IMR-90 (cell line): ENCODE results near the gene RDH11. TPM values are rescaled to one million over a fixed set of nuclear protein-coding genes. Genes with fewer than 3 reads are reported as not detected.

Experiments used
- ATAC-seq: fragments of 200-7000 bp; cut with Tn5 transposase; 2 replicates; pipeline ENCODE4 v1.9.1; 2020; ENCODE audit warnings: low read depth, mild to moderate bottlenecking, moderate library complexity
- BruUV-seq: library from RNA; stranded (reverse); fragments of 400-500 nt; replicated peaks from 2 replicates; lab custom pipeline; 2021; lab: Mats Ljungman, UMichigan
- CTCF ChIA-PET: fragments of 300-600 bp; formaldehyde crosslinking; extraction: SDS; loops from one replicate; lab custom pipeline; 2021; ENCODE audit warnings: antibody characterized with exemption; lab: Yijun Ruan, JAX
- POLR2A ChIA-PET: fragments of 300-600 bp; sonication (Branson Sonifier 250); formaldehyde crosslinking; loops from one replicate; lab custom pipeline; 2022; ENCODE audit warnings: antibody characterized with exemption; ENCODE audit not compliant: unreplicated experiment; lab: Charles Lee
- DNase-seq: peaks from one replicate; pipeline ENCODE4 v3.0.0; 2013
- H2AFZ ChIP-seq: replicated peaks from 2 replicates; pipeline ENCODE3; 2013; ENCODE audit warnings: low read length, mild to moderate bottlenecking; ENCODE audit not compliant: poor library complexity
- H2AK5ac ChIP-seq: 2 replicates; pipeline ENCODE4 v1.6.1; 2013; ENCODE audit warnings: low read depth, low read length, inconsistent platforms
- H2AK9ac ChIP-seq: replicated peaks from 2 replicates; pipeline ENCODE3; 2013; ENCODE audit warnings: mild to moderate bottlenecking, low read depth, low read length, moderate library complexity; ENCODE audit not compliant: poor library complexity
- H2BK120ac ChIP-seq: 2 replicates; pipeline ENCODE4 v1.6.1; 2013; ENCODE audit warnings: low read depth, low read length, inconsistent platforms
- H2BK15ac ChIP-seq: 3 replicates; pipeline ENCODE4 v1.6.1; 2013; ENCODE audit warnings: low read depth, low read length, inconsistent platforms
- H2BK20ac ChIP-seq: 2 replicates; pipeline ENCODE4 v1.6.1; 2013; ENCODE audit warnings: low read depth, mild to moderate bottlenecking, inconsistent platforms, low read length, moderate library complexity
- H2BK5ac ChIP-seq: 2 replicates; pipeline ENCODE4 v1.6.1; 2013; ENCODE audit warnings: mild to moderate bottlenecking, low read depth, low read length, inconsistent platforms; ENCODE audit not compliant: poor library complexity, severe bottlenecking
- H3K14ac ChIP-seq: replicated peaks from 2 replicates; pipeline ENCODE4 v1.6.1; 2013; ENCODE audit warnings: low read depth, low read length, inconsistent platforms
- H3K18ac ChIP-seq: 2 replicates; pipeline ENCODE4 v1.6.1; 2013; ENCODE audit warnings: low read depth, low read length, control low read depth
- H3K23ac ChIP-seq: 2 replicates; pipeline ENCODE4 v1.6.1; 2013; ENCODE audit warnings: low read depth, low read length, inconsistent platforms
- H3K27ac ChIP-seq: 2 replicates; pipeline ENCODE4 v1.5.1; 2013; ENCODE audit warnings: mild to moderate bottlenecking, control low read depth, low read length; ENCODE audit not compliant: insufficient read depth
- H3K27me3 ChIP-seq: 2 replicates; pipeline ENCODE4 v1.6.1; 2013; ENCODE audit warnings: low read length; ENCODE audit not compliant: control insufficient read depth, insufficient read depth
- H3K36me3 ChIP-seq: 2 replicates; pipeline ENCODE4 v1.6.1; 2013; ENCODE audit warnings: low read length, mixed read lengths; ENCODE audit not compliant: control insufficient read depth, insufficient read depth
- H3K4ac ChIP-seq: 2 replicates; pipeline ENCODE4 v1.6.1; 2013; ENCODE audit warnings: low read depth, low read length, inconsistent platforms
- H3K4me1 ChIP-seq: 2 replicates; pipeline ENCODE4 v1.6.1; 2013; ENCODE audit warnings: low read length, mixed read lengths; ENCODE audit not compliant: control insufficient read depth, insufficient read depth
- H3K4me2 ChIP-seq: 2 replicates; pipeline ENCODE4 v1.6.1; 2013; ENCODE audit warnings: low read depth, mild to moderate bottlenecking, control low read depth, low read length, moderate library complexity
- H3K4me3 ChIP-seq: 2 replicates; pipeline ENCODE4 v1.5.1; 2013; ENCODE audit warnings: low read depth, mild to moderate bottlenecking, control low read depth, low read length, moderate library complexity; ENCODE audit not compliant: insufficient read depth
- H3K56ac ChIP-seq: 2 replicates; pipeline ENCODE4 v1.6.1; 2013; ENCODE audit warnings: low read length, inconsistent platforms; ENCODE audit not compliant: insufficient read depth; ENCODE audit errors: extremely low read depth
- H3K79me1 ChIP-seq, 2 experiments: 2 replicates each; pipeline ENCODE4 v1.6.1; 2013; ENCODE audit warnings: low read length in 2 of 2, inconsistent platforms in 1 of 2, low read depth in 1 of 2
- H3K9ac ChIP-seq: 2 replicates; pipeline ENCODE4 v1.6.1; 2013; ENCODE audit warnings: low read depth, low read length, control low read depth
- H3K9me1 ChIP-seq: 2 replicates; pipeline ENCODE4 v1.6.1; 2013; ENCODE audit warnings: low read length, inconsistent platforms; ENCODE audit not compliant: insufficient read depth
- H3K9me3 ChIP-seq: 2 replicates; pipeline ENCODE4 v1.6.1; 2013; ENCODE audit warnings: low read length; ENCODE audit not compliant: control insufficient read depth, insufficient read depth
- H4K20me1 ChIP-seq: 2 replicates; pipeline ENCODE4 v1.6.1; 2013; ENCODE audit warnings: low read length, inconsistent platforms; ENCODE audit not compliant: insufficient read depth
- H4K5ac ChIP-seq: 2 replicates; pipeline ENCODE4 v1.6.1; 2013; ENCODE audit warnings: mild to moderate bottlenecking, low read depth, low read length, control low read depth
- H4K8ac ChIP-seq, 2 experiments: 2 replicates each; pipeline ENCODE4 v1.6.1; 2013; ENCODE audit warnings: low read depth in 2 of 2, low read length in 2 of 2, control low read depth in 1 of 2, inconsistent platforms in 1 of 2
- H4K91ac ChIP-seq: 2 replicates; pipeline ENCODE4 v1.6.1; 2013; ENCODE audit warnings: low read depth, low read length, inconsistent platforms; ENCODE audit not compliant: insufficient read depth
- BHLHE40 ChIP-seq: fragments of 150-350 bp; IDR thresholded peaks from 2 replicates; pipeline ENCODE4 v1.6.1; 2016; ENCODE audit warnings: mild to moderate bottlenecking, low read depth, low read length
- CEBPB ChIP-seq: IDR thresholded peaks from 2 replicates; pipeline ENCODE4 v1.6.1; 2012; ENCODE audit warnings: low read depth, low read length, improper control_type of control experiment
- MAFK ChIP-seq: IDR thresholded peaks from 2 replicates; pipeline ENCODE4 v1.6.1; 2012; ENCODE audit warnings: low read depth, low read length, improper control_type of control experiment
- MAZ ChIP-seq: IDR thresholded peaks from 2 replicates; pipeline ENCODE4 v1.6.1; 2012; ENCODE audit warnings: low read depth, mild to moderate bottlenecking, low read length, improper control_type of control experiment, moderate library complexity, borderline replicate concordance
- MXI1 ChIP-seq: IDR thresholded peaks from 2 replicates; pipeline ENCODE4 v1.6.1; 2012; ENCODE audit warnings: low read depth, mild to moderate bottlenecking, low read length, moderate library complexity, borderline replicate concordance
- RAD21 ChIP-seq: IDR thresholded peaks from 2 replicates; pipeline ENCODE4 v1.6.1; 2012; ENCODE audit warnings: low read length, improper control_type of control experiment
- RCOR1 ChIP-seq: IDR thresholded peaks from 2 replicates; pipeline ENCODE4 v1.6.1; 2012; ENCODE audit warnings: mild to moderate bottlenecking, low read length, improper control_type of control experiment; ENCODE audit not compliant: insufficient replicate concordance
- RFX5 ChIP-seq: IDR thresholded peaks from 2 replicates; pipeline ENCODE4 v1.8.0; 2012; ENCODE audit warnings: low read depth, mild to moderate bottlenecking, low read length, moderate library complexity
- WGBS, 2 experiments: methylation state at CpG; one replicate each; pipeline versions ENCODE4 v1.1.5 to v1.1.7; 2013; ENCODE audit warnings: missing lambda C conversion rate in 2 of 2; ENCODE audit not compliant: insufficient read length in 1 of 2; ENCODE audit errors: extremely low coverage in 2 of 2; 5-methylcytosine and 5-hydroxymethylcytosine counted together
- dilution Hi-C: fragments of 300-500 bp; cut with HindIII; formaldehyde crosslinking; loops from one replicate; pipeline ENCODE4 v1.14.3; 2018; ENCODE audit warnings: low sequenced_read_pairs; ENCODE audit not compliant: unreplicated experiment
- in situ Hi-C: fragments of 300-500 bp; cut with MboI; formaldehyde crosslinking; loops from 3 replicates; pipeline ENCODE4 v1.14.3; 2019; ENCODE audit warnings: low sequenced_read_pairs, inconsistent platforms, mixed read lengths
- intact Hi-C: fragments of 100-400 bp; cut with micrococcal nuclease; formaldehyde crosslinking; loops from 2 replicates; pipeline ENCODE4 v1.10.0; 2022
- polyA plus RNA-seq, 3 experiments: library from polyadenylated mRNA; depleted of rRNA; stranded (reverse); fragments of >200 nt; gene quantifications; 2 replicates each; pipeline ENCODE4 v1.2.3, GENCODE V29; 2012; ENCODE audit warnings: low replicate concordance in 1 of 3
- total RNA-seq: library from RNA; depleted of rRNA; stranded (reverse); fragments of >200 nt; gene quantifications from 2 replicates; pipeline ENCODE4 v1.2.3, GENCODE V29; 2012
- TF ChIP-seq, protein P1 (sequence below): conservative IDR thresholded peaks from 2 replicates; pipeline ENCODE4 v1.5.1; 2012; ENCODE audit warnings: mild to moderate bottlenecking, low read depth, low read length, improper control_type of control experiment
- TF ChIP-seq, protein P2 (sequence below): fragments of 150-350 bp; IDR thresholded peaks from 2 replicates; pipeline ENCODE4 v1.6.1; 2016; ENCODE audit warnings: low read depth, mild to moderate bottlenecking, low read length, moderate library complexity, borderline replicate concordance

The RDH11 gene
- total and polyA plus RNA-seq, 2 of the 4 experiments (the other 2 are of a cell fraction): 77.3 to 149 TPM

DNA sequence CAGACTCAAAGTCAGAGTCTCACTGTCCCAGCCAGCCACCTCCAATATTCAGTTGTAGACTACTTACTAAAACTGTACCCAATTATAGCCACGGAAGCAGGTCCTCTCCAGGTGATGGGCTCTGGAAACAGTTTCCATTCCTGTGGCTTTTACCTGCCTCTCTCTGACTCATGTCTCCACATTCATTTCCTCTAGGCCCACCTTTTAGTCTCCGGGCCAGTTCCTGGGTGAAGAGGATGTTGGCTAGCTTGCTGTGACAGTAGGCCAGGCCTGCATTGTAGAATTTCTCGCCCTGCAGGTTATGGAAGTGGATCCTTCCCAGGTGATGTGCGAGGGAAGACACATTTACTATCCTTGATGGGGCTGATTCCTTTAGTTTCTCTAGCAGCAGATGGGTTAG is 5.6 kb downstream of the RDH11 start:
- H2AK5ac ChIP-seq: no peak overlapping the region
- no peak overlapping the region for H2BK120ac ChIP-seq
- H4K20me1 ChIP-seq: peaks cover 16% of the 10 kb centered on the region; the same call in 1 of the 2 replicates
- H3K23ac ChIP-seq: no peak overlapping the region
- H3K9me3 ChIP-seq: no peaks in the 10 kb centered on the region
- no peak overlapping the region for H2BK5ac ChIP-seq
- H2AK9ac ChIP-seq: no peak overlapping the region
- intact Hi-C loops (no loop called here), in situ Hi-C loops (no loop called here), dilution Hi-C loops (no loop called here)
- H3K36me3 ChIP-seq: peaks cover 54% of the 10 kb centered on the region
- ATAC-seq (no peak), DNase-seq (no peak)
- H4K5ac ChIP-seq: no peak overlapping the region
- no TSS peak for BruUV-seq
- no peak overlapping the region for H3K18ac ChIP-seq
- no peak overlapping the region for H2AFZ ChIP-seq
- POLR2A ChIA-PET: no interaction called here
- H3K4ac ChIP-seq: no peak overlapping the region
- no peak overlapping the region for H4K8ac ChIP-seq
- no peak overlapping the region for H3K4me3 ChIP-seq
- no peak overlapping the region for H4K91ac ChIP-seq
- no peaks in the 10 kb centered on the region for H3K27me3 ChIP-seq
- no peak overlapping the region for H3K56ac ChIP-seq
- no peak overlapping the region for H3K4me2 ChIP-seq
- H3K79me1 ChIP-seq: peaks cover 43 to 55% of the 10 kb centered on the region in 2 experiments
- peaks cover 4% of the 10 kb centered on the region for H3K4me1 ChIP-seq
- no peak overlapping the region for H2BK15ac ChIP-seq
- no peak overlapping the region for H2BK20ac ChIP-seq
- CTCF ChIA-PET: no interaction called here
- H3K9ac ChIP-seq: no peak overlapping the region
- no CpG with 5 or more reads among the region's 4 CpGs for WGBS, 2 experiments
- H3K14ac ChIP-seq: no peak overlapping the region
- TF ChIP-seq, protein P1, sequence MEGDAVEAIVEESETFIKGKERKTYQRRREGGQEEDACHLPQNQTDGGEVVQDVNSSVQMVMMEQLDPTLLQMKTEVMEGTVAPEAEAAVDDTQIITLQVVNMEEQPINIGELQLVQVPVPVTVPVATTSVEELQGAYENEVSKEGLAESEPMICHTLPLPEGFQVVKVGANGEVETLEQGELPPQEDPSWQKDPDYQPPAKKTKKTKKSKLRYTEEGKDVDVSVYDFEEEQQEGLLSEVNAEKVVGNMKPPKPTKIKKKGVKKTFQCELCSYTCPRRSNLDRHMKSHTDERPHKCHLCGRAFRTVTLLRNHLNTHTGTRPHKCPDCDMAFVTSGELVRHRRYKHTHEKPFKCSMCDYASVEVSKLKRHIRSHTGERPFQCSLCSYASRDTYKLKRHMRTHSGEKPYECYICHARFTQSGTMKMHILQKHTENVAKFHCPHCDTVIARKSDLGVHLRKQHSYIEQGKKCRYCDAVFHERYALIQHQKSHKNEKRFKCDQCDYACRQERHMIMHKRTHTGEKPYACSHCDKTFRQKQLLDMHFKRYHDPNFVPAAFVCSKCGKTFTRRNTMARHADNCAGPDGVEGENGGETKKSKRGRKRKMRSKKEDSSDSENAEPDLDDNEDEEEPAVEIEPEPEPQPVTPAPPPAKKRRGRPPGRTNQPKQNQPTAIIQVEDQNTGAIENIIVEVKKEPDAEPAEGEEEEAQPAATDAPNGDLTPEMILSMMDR: no peak
- TF ChIP-seq RAD21 (no peak), CEBPB (no peak), RFX5 (no peak), MAZ (no peak), RCOR1 (no peak), MXI1 (no peak), MAFK (no peak), BHLHE40 (no peak)
- TF ChIP-seq, protein P2, sequence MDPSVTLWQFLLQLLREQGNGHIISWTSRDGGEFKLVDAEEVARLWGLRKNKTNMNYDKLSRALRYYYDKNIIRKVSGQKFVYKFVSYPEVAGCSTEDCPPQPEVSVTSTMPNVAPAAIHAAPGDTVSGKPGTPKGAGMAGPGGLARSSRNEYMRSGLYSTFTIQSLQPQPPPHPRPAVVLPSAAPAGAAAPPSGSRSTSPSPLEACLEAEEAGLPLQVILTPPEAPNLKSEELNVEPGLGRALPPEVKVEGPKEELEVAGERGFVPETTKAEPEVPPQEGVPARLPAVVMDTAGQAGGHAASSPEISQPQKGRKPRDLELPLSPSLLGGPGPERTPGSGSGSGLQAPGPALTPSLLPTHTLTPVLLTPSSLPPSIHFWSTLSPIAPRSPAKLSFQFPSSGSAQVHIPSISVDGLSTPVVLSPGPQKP: no peak
- H3K9me1 ChIP-seq: peaks cover 7% of the 10 kb centered on the region
- H3K27ac ChIP-seq: no peak overlapping the region
